Endothelial cell (in vitro differentiated cells): ENCODE results near the gene R3HDM4. TPM values are rescaled to one million over a fixed set of nuclear protein-coding genes. Genes with fewer than 3 reads are reported as not detected.
A peak's percentile ranks its signal among the peaks of the same experiment; 100 is the strongest.

Experiments used
- DNase-seq: peaks from one replicate; pipeline ENCODE4 v3.0.0; 2021; ENCODE audit warnings: low spot score
- H3K27ac Mint-ChIP-seq: one replicate; pipeline ENCODE4 v1.8.0; 2021; ENCODE audit warnings: mixed read lengths, inconsistent platforms; ENCODE audit not compliant: unreplicated experiment
- H3K27me3 Mint-ChIP-seq: one replicate; pipeline ENCODE4 v1.8.0; 2021; ENCODE audit warnings: mild to moderate bottlenecking, moderate library complexity, mixed read lengths, inconsistent platforms; ENCODE audit not compliant: unreplicated experiment
- H3K36me3 Mint-ChIP-seq: one replicate; pipeline ENCODE4 v1.8.0; 2021; ENCODE audit warnings: mild to moderate bottlenecking, low read depth, mixed read lengths, inconsistent platforms; ENCODE audit not compliant: unreplicated experiment
- H3K4me1 Mint-ChIP-seq: one replicate; pipeline ENCODE4 v1.8.0; 2021; ENCODE audit warnings: mild to moderate bottlenecking, mixed read lengths, inconsistent platforms; ENCODE audit not compliant: unreplicated experiment
- H3K4me3 Mint-ChIP-seq: one replicate; pipeline ENCODE4 v1.8.0; 2021; ENCODE audit warnings: mild to moderate bottlenecking, mixed read lengths, inconsistent platforms; ENCODE audit not compliant: unreplicated experiment
- H3K9me3 Mint-ChIP-seq: one replicate; pipeline ENCODE4 v1.8.0; 2021; ENCODE audit warnings: mixed read lengths, inconsistent platforms; ENCODE audit not compliant: unreplicated experiment
- CTCF ChIP-seq: fragments of 200-600 bp; sonication (generic); IDR thresholded peaks from one replicate; pipeline ENCODE4 v1.5.0; 2021; ENCODE audit warnings: antibody characterized with exemption; ENCODE audit not compliant: unreplicated experiment
- total RNA-seq: library from RNA; stranded (reverse); fragmentation: NEBNext Ultra II Directional; extraction: Animal tissue kit (Norgen Biotek cat#: 25700); gene quantifications from one replicate; pipeline ENCODE4 v1.2.1, GENCODE V29; 2021; ENCODE audit not compliant: unreplicated experiment

Gene R3HDM4
- total RNA-seq, 1 donor from 2014 or later = 40.6 TPM

GRCh38 chr19:898663-899062 is 14.4 kb downstream of the R3HDM4 start:
- H3K27me3 Mint-ChIP-seq = peaks cover 4% of the 10 kb centered on the region
- no peaks in the 10 kb centered on the region for H3K9me3 Mint-ChIP-seq
- no peaks in the 10 kb centered on the region for H3K4me1 Mint-ChIP-seq
- H3K4me3 Mint-ChIP-seq = no peak overlapping the region
- no peak for TF ChIP-seq CTCF
- H3K36me3 Mint-ChIP-seq = peaks cover 3% of the 10 kb centered on the region
- H3K27ac Mint-ChIP-seq = no peak overlapping the region
- no peak for DNase-seq

GRCh38 chr19:897442-898039 is 15.5 kb downstream of the R3HDM4 start:
- Mint-ChIP-seq H3K4me1 (peaks cover 6% of the 10 kb centered on the region), H3K27me3 (peaks cover 5% of the 10 kb centered on the region), H3K4me3 (no peak overlapping the region), H3K27ac (no peak overlapping the region), H3K9me3 (no peaks in the 10 kb centered on the region), H3K36me3 (peaks cover 6% of the 10 kb centered on the region)
- peak; percentile 31 for TF ChIP-seq CTCF
- DNase-seq = no peak

- Mint-ChIP-seq H3K4me1 (peaks cover 6% of the 10 kb centered on the region), H3K36me3 (peaks cover 3% of the 10 kb centered on the region), H3K4me3 (no peak overlapping the region), H3K27ac (no peak overlapping the region), H3K9me3 (no peaks in the 10 kb centered on the region), H3K27me3 (peaks cover 5% of the 10 kb centered on the region)
- no peak for TF ChIP-seq CTCF
- no peak for DNase-seq
Measured at GRCh38 chr19:896999-897398, 16.0 kb downstream of the R3HDM4 start.

GRCh38 chr19:896434-896833 is 16.6 kb downstream of the R3HDM4 start:
- Mint-ChIP-seq H3K27me3 (peaks cover 5% of the 10 kb centered on the region), H3K4me1 (peaks cover 6% of the 10 kb centered on the region), H3K4me3 (no peak overlapping the region), H3K36me3 (peaks cover 3% of the 10 kb centered on the region), H3K27ac (no peak overlapping the region), H3K9me3 (no peaks in the 10 kb centered on the region)
- TF ChIP-seq CTCF = no peak
- DNase-seq = no peak

GRCh38 chr19:892894-893689 is 19.9 kb downstream of the R3HDM4 start, which contains the start of the genes MED16 and RNU6-9:
Gene MED16, minus strand, starts transcription at chr19:893187. Its CDS starts 2,056 bp downstream, at chr19:891131.
Gene RNU6-9, plus strand, starts transcription at chr19:893484.
- peaks cover 6% of the 10 kb centered on the region for H3K4me1 Mint-ChIP-seq
- DNase-seq = peak; percentile 84
- H3K4me3 Mint-ChIP-seq = peak within 1 kb of the TSS; percentile 93
- H3K27ac Mint-ChIP-seq = peak within 1 kb of the TSS; percentile 99
- no peak for TF ChIP-seq CTCF
- peaks cover 7% of the 10 kb centered on the region for H3K27me3 Mint-ChIP-seq
- peaks cover 3% of the 10 kb centered on the region for H3K36me3 Mint-ChIP-seq
- H3K9me3 Mint-ChIP-seq = no peaks in the 10 kb centered on the region
